HG03575 (cell line): ENCODE results near the gene EPHB6.

Experiments
- ATAC-seq: cut with Tn5 transposase; IDR thresholded peaks from one replicate; pipeline ENCODE4 v1.9.1; 2021; ENCODE audit not compliant: unreplicated experiment, insufficient number of reproducible peaks, low FRiP score; ENCODE audit errors: extremely low read depth

Gene EPHB6

GRCh38 chr7:142863891-142864685 is 9.2 kb downstream of the EPHB6 start:
- no peak for ATAC-seq

- no peak for ATAC-seq
Measured at GRCh38 chr7:142864980-142865747, 10.3 kb downstream of the EPHB6 start.

- no peak for ATAC-seq
Measured at GRCh38 chr7:142865766-142866165, 10.9 kb downstream of the EPHB6 start.

GRCh38 chr7:142866361-142867096 is 11.7 kb downstream of the EPHB6 start:
- no peak for ATAC-seq

GRCh38 chr7:142867097-142867378 is 12.2 kb downstream of the EPHB6 start:
- ATAC-seq = no peak

GRCh38 chr7:142867398-142868187 is 12.7 kb downstream of the EPHB6 start:
- no peak for ATAC-seq

GRCh38 chr7:142868188-142868985 is 13.5 kb downstream of the EPHB6 start:
- ATAC-seq = no peak

- no peak for ATAC-seq
Measured at GRCh38 chr7:142868986-142869415, 14.1 kb downstream of the EPHB6 start.

GRCh38 chr7:142869434-142869833 is 14.6 kb downstream of the EPHB6 start:
- ATAC-seq = no peak

GRCh38 chr7:142870147-142870559 is 15.3 kb downstream of the EPHB6 start:
- ATAC-seq = no peak

GRCh38 chr7:142870566-142871259 is 15.8 kb downstream of the EPHB6 start:
- no peak for ATAC-seq

- no peak for ATAC-seq
Measured at GRCh38 chr7:142871260-142872105, 16.6 kb downstream of the EPHB6 start.

- no peak for ATAC-seq
Measured at GRCh38 chr7:142872106-142872675, 17.3 kb downstream of the EPHB6 start.

GRCh38 chr7:142873281-142873784 is 18.5 kb downstream of the EPHB6 start:
- ATAC-seq = no peak

- no peak for ATAC-seq
Measured at GRCh38 chr7:142873871-142874270, 19.0 kb downstream of the EPHB6 start.

GRCh38 chr7:142874409-142874808 is 19.5 kb downstream of the EPHB6 start:
- ATAC-seq = no peak
